ENCODE measurements around the gene HLCS.

The HLCS gene

GRCh38 chr21:36735724-36736320 lies 230.6 kb downstream of the HLCS start:
- DNase-seq = no peak

DNA sequence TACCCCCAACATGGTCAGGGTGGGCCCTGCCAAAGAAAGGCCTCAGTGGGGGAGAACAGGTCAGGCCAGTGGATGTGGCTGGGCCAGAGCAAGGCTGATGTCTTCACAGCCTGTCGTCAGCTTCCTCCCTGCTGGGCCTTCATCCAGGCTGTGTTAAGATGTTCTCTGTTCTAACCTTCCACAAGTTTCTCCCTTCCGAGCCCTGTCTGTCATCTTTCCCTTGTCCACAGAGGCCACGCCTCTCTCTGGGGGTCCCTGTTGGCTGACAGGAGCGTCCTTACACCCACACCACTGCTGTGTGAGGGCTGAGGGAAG lies 231.3 kb downstream of the HLCS start:
- no peak for DNase-seq

DNA sequence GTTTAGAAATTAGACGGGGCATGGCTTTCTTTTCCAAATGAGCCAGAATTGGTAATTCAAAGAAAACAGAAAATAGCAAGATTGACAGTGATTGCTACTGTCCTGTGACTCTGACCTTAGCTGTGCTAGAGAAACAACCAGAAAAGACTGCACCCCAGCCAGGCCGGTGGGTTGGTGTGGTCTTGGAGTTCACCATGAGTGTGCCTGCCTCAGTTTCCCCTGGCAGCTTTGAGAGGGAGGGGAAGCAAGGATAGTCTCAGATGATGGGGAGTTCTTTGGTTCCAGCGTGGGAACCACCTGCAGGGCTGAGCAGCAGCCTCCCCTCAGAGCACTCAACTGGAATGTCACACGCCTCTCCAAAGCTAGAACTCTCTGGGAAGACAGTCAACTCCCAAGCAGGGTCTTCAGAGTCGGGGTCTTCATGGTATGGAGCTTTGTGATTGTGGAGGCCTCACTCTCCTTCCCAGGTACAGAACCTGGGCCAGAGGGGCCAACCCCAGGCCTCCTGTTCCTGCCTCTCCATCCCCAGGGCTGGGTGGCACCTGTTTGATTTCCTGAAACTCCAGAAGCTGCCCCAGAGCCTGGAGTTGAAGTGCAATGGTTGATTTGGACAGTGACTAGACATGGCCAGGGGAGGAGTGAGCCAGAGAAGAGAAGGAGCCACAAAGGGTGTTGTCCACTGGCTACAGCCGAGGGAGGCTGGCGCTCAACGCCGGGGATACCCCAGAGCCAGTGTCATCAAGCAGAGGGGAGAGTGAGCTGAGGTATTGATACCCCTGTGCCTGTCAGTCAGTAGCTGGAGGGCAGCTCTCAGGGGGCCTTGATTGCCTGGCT lies 231.9 kb downstream of the HLCS start:
- DNase-seq = no peak

- no peak for DNase-seq
Measured at GRCh38 chr21:36733857-36734256, 232.6 kb downstream of the HLCS start.

DNA sequence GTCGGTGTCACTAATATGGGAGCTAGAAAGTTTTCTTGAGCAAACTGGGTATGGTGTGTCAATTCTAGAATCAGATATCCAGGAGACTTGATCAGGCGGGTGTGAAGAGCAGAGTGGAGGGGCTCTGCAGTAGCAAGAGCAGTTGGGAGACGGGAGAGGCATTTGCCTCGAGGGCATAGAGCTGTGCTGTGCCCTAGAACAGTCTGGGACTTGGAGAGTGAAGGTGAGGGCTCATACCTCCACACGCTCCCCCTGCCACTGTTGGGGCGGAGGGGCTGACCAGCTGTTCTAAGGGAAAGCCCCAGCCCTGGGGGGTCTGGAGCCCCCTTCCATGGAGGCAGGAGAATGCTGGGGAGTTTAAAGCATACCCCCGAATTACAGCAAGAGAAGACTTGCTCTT lies 233.7 kb downstream of the HLCS start:
- no peak for DNase-seq

DNA sequence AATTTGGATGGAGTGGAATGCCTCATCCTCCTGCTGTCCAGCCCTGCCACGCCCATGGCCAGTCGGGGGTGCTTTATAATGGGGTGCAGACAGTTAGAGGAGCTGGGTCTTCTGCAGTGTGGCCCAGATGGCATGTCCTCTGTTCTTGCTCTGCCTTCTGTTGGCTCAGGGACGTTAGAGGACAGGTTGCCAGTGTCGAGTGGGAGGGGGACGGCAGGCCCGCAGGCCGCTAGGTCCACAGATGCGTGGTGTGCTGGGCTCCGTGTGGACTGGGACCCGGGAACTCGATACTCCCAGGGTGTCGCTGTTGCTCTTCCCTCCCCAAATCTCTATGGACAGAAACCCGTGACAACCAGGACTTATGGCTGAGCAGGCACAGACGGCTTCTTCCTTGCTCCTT lies 234.3 kb downstream of the HLCS start:
- DNase-seq = no peak

DNA sequence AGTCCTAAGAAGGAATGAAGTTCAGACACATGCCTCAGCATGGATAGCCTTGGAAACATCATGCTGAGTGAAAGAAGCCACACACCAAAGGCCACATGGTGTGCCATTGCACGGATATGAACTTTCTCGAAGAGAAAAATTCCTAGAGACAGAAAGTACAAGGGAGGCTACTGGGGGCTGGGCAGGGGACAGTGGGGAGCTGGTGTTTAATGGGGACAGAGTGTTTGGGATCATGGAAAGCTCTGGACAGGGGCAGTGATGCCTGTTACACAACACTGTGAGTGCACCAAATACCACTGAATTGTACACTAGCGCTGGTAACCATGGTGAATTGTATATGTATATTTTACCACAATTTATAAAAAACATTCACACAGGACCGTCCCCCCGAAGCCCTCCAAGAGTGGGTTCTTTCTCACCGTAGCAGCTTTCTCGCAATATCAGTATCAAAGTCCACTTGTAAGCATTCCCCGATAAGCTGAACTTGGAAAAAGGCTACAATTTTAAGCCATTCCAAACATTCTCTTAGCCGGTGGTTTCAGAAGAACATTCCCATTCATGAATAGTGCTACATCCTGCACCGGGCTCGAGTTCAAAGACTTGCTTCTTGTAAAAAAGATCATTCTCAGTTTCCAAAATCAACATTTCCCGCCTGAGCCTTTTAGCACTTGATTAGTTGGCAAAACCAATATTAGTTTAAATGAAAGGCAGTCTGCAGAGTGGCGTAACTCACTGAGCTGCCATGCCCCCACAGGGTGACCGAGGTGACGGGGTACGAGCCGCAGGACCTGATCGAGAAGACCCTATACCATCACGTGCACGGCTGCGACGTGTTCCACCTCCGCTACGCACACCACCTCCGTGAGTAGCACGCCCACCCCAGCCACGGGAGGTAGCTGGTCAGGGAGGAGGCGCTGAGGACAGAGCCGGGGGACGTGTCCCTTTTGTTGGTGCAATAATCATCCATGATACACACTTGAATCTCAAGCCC lies 235.9 kb downstream of the HLCS start:
- DNase-seq = no peak

DNA sequence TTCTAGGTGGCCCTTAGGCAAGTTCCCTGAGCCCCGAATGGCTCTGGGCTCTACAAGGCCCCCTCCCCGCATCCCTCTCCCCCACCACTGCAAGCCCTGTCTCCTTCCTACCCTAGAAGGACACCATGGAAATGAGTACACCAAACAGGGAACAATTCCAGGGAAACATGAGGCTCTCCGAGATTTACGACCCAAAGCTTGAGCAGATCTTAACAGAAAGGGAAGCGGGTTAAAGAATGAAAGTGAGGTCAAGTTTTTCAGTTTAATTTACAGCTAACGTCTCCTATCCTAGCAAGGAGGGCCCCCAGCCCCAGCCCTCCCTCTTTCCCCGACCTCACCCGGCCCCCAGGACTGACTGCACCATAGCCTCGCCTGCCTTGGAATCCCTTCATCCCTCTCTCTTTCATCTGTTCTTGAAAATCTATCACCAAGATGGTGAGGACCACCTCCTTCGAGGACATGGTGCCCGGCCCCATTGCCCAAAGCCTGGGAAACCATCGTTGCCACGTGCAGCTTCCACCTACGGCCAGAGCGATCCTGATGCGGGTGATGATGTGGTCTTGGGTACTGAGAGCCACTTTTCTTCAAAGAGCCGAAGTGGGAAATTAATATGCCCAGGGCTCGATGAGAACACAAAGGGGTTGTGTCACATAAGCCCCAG lies 237.0 kb downstream of the HLCS start:
- DNase-seq = no peak

- DNase-seq = no peak
Measured at GRCh38 chr21:36728371-36729111, 237.9 kb downstream of the HLCS start.

- DNase-seq = no peak
Measured at GRCh38 chr21:36727866-36728265, 238.6 kb downstream of the HLCS start.

GRCh38 chr21:36725793-36726386 lies 240.6 kb downstream of the HLCS start:
- no peak for DNase-seq

- DNase-seq = no peak
Measured at GRCh38 chr21:36724660-36725059, 241.8 kb downstream of the HLCS start.

GRCh38 chr21:36723371-36723881 lies 243.0 kb downstream of the HLCS start:
- no peak for DNase-seq

DNA sequence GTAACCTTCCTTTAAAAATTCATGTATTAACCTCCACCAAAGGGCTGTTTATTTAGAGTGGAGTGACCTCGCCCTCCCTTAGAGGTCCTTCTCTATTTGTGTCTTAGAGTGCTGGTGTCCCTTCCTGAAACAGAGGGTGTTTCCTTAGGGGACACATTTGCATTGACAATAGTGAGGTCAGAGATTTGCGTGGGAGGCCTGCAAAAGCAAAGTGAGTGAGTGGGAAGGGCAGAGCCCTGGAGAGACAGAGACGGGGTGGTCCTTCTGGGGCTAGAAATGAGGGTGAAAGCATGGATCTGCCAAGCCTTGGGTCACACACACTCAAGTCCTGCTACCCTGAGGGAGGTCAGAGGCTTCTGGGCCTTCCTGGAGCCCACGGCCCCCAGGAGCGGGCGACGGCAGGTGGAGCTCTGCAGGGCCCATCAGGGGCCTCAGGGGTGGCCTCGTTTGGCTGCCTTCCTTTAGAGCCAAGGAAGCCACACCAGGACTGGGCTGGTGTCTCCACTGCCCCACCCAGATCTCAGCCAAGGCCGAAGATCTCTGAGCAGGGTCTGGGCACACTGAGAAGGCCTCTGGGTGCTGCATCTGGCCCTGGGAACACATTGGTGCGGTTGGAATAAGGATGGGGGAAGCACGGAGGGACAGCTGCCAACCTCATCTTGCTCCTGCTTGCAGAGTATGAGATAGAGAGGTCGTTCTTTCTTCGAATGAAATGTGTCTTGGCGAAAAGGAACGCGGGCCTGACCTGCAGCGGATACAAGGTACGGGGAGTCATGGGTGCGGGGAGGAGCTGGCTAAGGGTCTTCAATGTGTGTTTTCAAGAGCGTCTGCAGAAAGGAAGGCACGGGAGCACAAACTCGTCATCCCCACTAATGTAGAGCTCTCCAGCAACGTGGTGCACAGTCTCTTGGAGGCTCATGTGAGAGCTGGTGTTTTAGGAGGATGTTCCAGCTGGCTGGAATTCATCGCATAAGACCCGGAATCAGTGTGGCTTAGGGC lies 243.8 kb downstream of the HLCS start:
- no peak for DNase-seq

DNA sequence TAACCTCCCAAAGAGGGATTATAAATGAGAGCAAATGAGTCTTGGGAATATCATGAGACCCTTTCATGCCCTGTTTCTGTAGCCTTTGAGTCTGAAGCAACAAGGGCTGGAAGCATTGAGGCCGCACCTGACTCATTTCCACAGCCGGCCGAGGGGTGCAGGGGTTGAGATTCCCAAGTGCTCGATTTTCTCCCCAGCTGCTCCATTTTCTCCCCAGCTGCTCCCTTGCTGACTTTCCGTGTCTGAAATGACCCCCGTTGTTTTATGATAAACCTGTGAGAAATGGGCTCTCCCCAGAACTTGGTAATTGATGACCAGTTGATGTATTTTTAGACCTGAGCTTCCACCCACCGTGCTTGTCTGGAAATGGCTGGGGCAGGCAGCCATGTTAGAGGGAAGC lies 244.7 kb downstream of the HLCS start:
- no peak for DNase-seq

GRCh38 chr21:36719614-36720013 lies 246.9 kb downstream of the HLCS start:
- no peak for DNase-seq

DNA sequence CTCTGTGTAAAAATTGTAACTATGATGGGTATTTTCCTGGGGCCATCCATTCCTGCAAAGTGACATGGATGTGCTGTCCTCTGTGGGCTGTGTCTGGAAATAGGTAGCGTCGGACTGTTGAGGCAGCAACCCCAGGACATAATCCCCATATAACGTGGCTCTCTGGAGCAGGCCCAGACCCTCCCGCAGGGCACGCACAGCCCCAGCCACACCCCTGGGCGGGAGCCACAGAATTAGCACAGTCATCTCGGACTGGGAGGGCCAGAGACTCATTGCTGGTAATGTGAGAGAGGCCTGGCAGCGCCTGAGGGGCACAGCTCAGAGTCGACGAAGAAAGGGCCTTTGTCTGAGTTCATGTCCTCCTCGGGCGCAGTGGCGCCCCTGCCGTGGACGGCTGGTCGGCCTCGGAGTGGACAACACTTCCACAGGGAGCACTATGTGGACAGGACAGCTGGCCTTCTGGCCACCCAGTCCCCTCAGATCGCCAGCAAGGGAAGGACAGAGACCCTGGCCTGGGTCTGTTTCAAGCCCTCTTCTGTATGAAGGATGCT lies 247.4 kb downstream of the HLCS start:
- no peak for DNase-seq

- no peak for DNase-seq
Measured at GRCh38 chr21:36717976-36718375, 248.5 kb downstream of the HLCS start.

DNA sequence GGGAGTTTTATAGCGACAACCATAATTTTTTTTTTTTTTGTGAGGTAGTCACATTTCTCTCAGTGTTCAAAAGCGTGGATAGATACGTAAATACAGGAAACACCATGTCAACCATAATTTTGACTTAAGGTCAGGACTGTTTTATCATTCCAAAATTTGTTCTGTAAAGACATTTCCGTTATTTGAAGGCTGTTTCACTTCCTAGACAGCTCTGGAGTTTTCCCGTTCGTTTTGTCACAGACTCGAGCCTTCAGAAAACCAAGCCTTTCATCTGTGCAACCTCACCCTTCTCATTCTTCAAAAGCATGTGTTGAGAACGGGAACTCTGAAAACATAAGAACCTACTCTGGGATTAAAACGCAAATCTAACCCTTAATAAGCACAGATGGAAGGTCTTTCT lies 249.6 kb downstream of the HLCS start:
- DNase-seq = no peak

DNA sequence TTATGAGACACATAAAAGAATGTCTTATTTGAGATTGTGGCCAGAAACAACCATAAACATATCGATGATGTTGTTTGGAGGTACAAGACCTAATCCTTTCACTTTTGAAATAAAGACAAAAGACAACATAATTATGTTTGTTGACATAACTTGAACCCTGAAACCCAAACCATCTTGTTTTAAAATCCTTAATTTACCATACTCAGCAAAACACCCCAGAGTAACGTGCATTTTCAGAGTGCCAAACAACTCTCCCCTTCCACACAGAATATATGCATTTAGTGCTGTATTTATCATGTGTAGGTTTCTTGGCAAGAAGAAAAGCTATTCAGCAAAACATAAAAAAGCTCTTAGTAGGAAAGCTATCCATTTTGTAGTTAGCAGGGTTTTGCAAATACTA lies 250.1 kb downstream of the HLCS start:
- no peak for DNase-seq

Data from NCI-H146 (cell line).